Naive thymus-derived CD4-positive, alpha-beta T cell (primary cell): ENCODE data around the gene KAZN. TPM values are rescaled to one million over a fixed set of nuclear protein-coding genes. Genes with fewer than 3 reads are reported as not detected.

Source experiments
- ATAC-seq: fragments of 150-1000 bp; cut with Tn5 transposase; 2 replicates; pipeline ENCODE4 v1.10.0; 2021; ENCODE audit warnings: mild to moderate bottlenecking, moderate library complexity
- CTCF ChIA-PET: fragments of 350-600 bp; sonication (Branson Sonifier 250); formaldehyde crosslinking; loops from one replicate; lab custom pipeline; 2021; ENCODE audit warnings: antibody characterized with exemption; lab: Charles Lee
- POLR2A ChIA-PET: fragments of 350-600 bp; sonication (Branson Sonifier 250); formaldehyde crosslinking; loops from one replicate; lab custom pipeline; 2021; ENCODE audit warnings: antibody characterized with exemption, inconsistent platforms; lab: Charles Lee
- DNase-seq, 9 donors: peaks; one replicate each; pipeline versions ENCODE4 v3.0.0 to v3.0.0-alpha.2; 2020 to 2022; ENCODE audit warnings: mixed read lengths in 1 of 9
- H3K27ac ChIP-seq: one replicate; pipeline ENCODE4 v1.7.0; 2013; ENCODE audit warnings: mild to moderate bottlenecking, low read depth, low read length, moderate library complexity
- H3K27me3 ChIP-seq, 2 donors: one replicate each; pipeline ENCODE4 v1.7.0; 2013; ENCODE audit warnings: low read length in 2 of 2, mild to moderate bottlenecking in 2 of 2, moderate library complexity in 2 of 2; ENCODE audit not compliant: control insufficient read depth in 2 of 2, insufficient read depth in 2 of 2
- H3K36me3 ChIP-seq, 3 experiments: 1 replicate in 2 of 3; 2 replicates in 1 of 3; pipeline ENCODE4 v1.7.0; 2013; ENCODE audit warnings: low read length in 3 of 3, mild to moderate bottlenecking in 3 of 3, moderate library complexity in 1 of 3; ENCODE audit not compliant: insufficient read depth in 3 of 3, control insufficient read depth in 2 of 3
- H3K4me1 ChIP-seq, 2 donors: one replicate each; pipeline ENCODE4 v1.7.0; 2013; ENCODE audit warnings: low read length in 2 of 2, mild to moderate bottlenecking in 2 of 2, moderate library complexity in 1 of 2; ENCODE audit not compliant: control insufficient read depth in 2 of 2, insufficient read depth in 2 of 2
- H3K4me3 ChIP-seq: 2 replicates; pipeline ENCODE4 v1.7.0; 2013; ENCODE audit warnings: mild to moderate bottlenecking, low read length
- H3K9me3 ChIP-seq, 3 experiments: 1 replicate in 2 of 3; 2 replicates in 1 of 3; pipeline ENCODE4 v1.7.0; 2013; ENCODE audit warnings: low read length in 3 of 3; ENCODE audit not compliant: control insufficient read depth in 2 of 3
- H3K27ac Mint-ChIP-seq, 9 donors: one replicate each; pipeline ENCODE4 v1.8.0; 2020 to 2022; ENCODE audit warnings: mixed read lengths in 9 of 9, mild to moderate bottlenecking in 8 of 9, moderate library complexity in 5 of 9, inconsistent platforms in 2 of 9
- H3K27me3 Mint-ChIP-seq, 5 donors: one replicate each; pipeline ENCODE4 v1.8.0; 2021 to 2022; ENCODE audit warnings: mixed read lengths in 5 of 5, mild to moderate bottlenecking in 1 of 5
- H3K36me3 Mint-ChIP-seq, 5 donors: one replicate each; pipeline ENCODE4 v1.8.0; 2020 to 2022; ENCODE audit warnings: mixed read lengths in 5 of 5, mild to moderate bottlenecking in 3 of 5, inconsistent platforms in 1 of 5
- H3K4me1 Mint-ChIP-seq, 7 donors: one replicate each; pipeline ENCODE4 v1.8.0; 2020 to 2022; ENCODE audit warnings: mixed read lengths in 7 of 7, mild to moderate bottlenecking in 3 of 7, inconsistent platforms in 1 of 7
- H3K4me3 Mint-ChIP-seq, 10 donors: one replicate each; pipeline ENCODE4 v1.8.0; 2020 to 2022; ENCODE audit warnings: mild to moderate bottlenecking in 10 of 10, mixed read lengths in 10 of 10, moderate library complexity in 6 of 10, inconsistent platforms in 2 of 10
- H3K9me3 Mint-ChIP-seq, 11 donors: one replicate each; pipeline ENCODE4 v1.8.0; 2020 to 2022; ENCODE audit warnings: mixed read lengths in 11 of 11, mild to moderate bottlenecking in 4 of 11, inconsistent platforms in 1 of 11, moderate library complexity in 1 of 11
- intact Hi-C, 2 donors: fragments of 100-400 bp; cut with micrococcal nuclease; formaldehyde crosslinking; loops; one replicate each; pipeline ENCODE4 v1.15.1; 2023
- polyA plus RNA-seq, 2 donors: library from polyadenylated mRNA; unstranded; fragments of 300-500 nt; fragmentation: Illumina TruSeq; gene quantifications; one replicate each; pipeline ENCODE4 v1.2.3, GENCODE V29; 2021
- total RNA-seq, 6 experiments: library from RNA in 5 of 6; stranded (reverse) in 5 of 6; gene quantifications; 1 replicate in 5 of 6; 2 replicates in 1 of 6; pipeline ENCODE4 v1.2.3 and lab custom pipeline; 2021 to 2026

KAZN gene
- total and polyA plus RNA-seq, 7 experiments from 2014 or later = 0.08 to 0.87 (median 0.30) TPM

DNA sequence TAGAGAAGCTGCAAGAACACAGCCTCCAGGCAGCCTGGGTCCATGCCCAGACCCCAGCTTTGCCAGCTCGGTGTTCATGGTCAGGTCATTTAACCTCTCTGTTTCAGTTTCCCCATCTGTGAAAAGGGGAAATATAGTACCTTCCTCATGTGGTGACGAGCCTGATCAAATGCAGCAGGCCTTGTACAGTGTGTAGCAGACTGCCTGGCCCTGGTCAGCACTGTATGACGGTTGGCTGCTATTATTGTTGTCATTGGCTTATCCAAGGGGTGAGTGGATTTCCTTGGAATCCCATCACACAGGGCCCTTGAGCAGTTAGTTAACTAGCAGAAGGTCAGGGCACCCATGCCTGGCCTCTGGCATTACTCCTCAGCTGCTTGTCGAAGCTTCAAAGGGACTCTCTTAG, 548.5 kb downstream of the KAZN start:
- intact Hi-C loops = no loop called here
- no peaks in the 10 kb centered on the region for H3K36me3 ChIP-seq
- Mint-ChIP-seq H3K36me3 (peaks cover 0 to 5% (median 0%) of the 10 kb centered on the region in 5 donors), H3K4me3 (no peak overlapping the region), H3K4me1 (peaks cover 0 to 4% (median 0%) of the 10 kb centered on the region in 7 donors), H3K27me3 (peaks cover 58 to 81% (median 70%) of the 10 kb centered on the region in 5 donors), H3K27ac (no peak overlapping the region), H3K9me3 (peaks cover 0 to 10% (median 4%) of the 10 kb centered on the region in 11 donors)
- no peak overlapping the region for H3K4me3 ChIP-seq
- POLR2A ChIA-PET = no interaction called here
- CTCF ChIA-PET = no interaction called here
- peaks cover 0 to 3% of the 10 kb centered on the region in 2 donors for H3K27me3 ChIP-seq
- no peaks in the 10 kb centered on the region for H3K9me3 ChIP-seq
- DNase-seq = no peak
- no peaks in the 10 kb centered on the region for H3K4me1 ChIP-seq
- no peak overlapping the region for H3K27ac ChIP-seq
- peak; percentile 60 for ATAC-seq

- Mint-ChIP-seq H3K4me1 (peaks cover 0 to 10% (median 2%) of the 10 kb centered on the region in 7 donors), H3K4me3 (no peak overlapping the region), H3K9me3 (peaks cover 0 to 9% (median 2%) of the 10 kb centered on the region in 11 donors), H3K36me3 (peaks cover 0 to 5% (median 0%) of the 10 kb centered on the region in 5 donors), H3K27me3 (peaks cover 58 to 79% (median 66%) of the 10 kb centered on the region in 5 donors), H3K27ac (no peak overlapping the region)
- POLR2A ChIA-PET = no interaction called here
- ATAC-seq = no peak
- Histone ChIP-seq H3K9me3 (no peaks in the 10 kb centered on the region), H3K27me3 (peaks cover 0 to 5% of the 10 kb centered on the region in 2 donors), H3K4me1 (no peaks in the 10 kb centered on the region), H3K36me3 (no peaks in the 10 kb centered on the region), H3K27ac (no peak overlapping the region), H3K4me3 (no peak overlapping the region)
- DNase-seq = no peak
- CTCF ChIA-PET = interaction anchor here (0.6 kb wide), 1 partner anchor 18 kb away, joined by 3 read pairs; no protein-coding TSS in a partner anchor
- intact Hi-C loops = no loop called here
These were observed 549.5 kb downstream of the KAZN start for GRCh38 chr1:15148004-15148403.

DNA sequence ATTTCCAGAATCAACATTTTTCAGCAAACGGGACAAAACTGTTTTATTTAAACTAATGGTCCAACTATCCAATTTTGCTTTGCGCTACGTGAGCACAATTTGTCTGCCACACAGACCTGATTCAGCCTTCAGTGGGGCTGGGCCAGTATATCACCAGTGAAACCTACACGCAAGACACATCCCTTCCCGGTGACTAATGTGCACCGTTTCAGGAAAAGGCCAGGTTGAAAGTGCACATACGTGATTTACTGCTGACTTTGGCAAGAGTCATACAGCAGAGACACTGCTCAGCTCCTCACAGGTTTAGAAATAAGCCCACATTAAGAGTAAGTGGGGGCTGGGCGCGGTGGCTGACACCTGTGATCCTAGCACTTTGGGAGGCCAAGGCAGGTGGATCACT, 550.0 kb downstream of the KAZN start:
- Histone ChIP-seq H3K4me3 (no peak overlapping the region), H3K27me3 (peaks cover 0 to 5% of the 10 kb centered on the region in 2 donors), H3K4me1 (no peaks in the 10 kb centered on the region), H3K36me3 (no peaks in the 10 kb centered on the region), H3K27ac (no peak overlapping the region), H3K9me3 (no peaks in the 10 kb centered on the region)
- H3K36me3 Mint-ChIP-seq = peaks cover 0 to 5% (median 0%) of the 10 kb centered on the region in 5 donors
- POLR2A ChIA-PET = no interaction called here
- H3K4me1 Mint-ChIP-seq = peaks cover 0 to 10% (median 2%) of the 10 kb centered on the region in 7 donors
- H3K27me3 Mint-ChIP-seq = peaks cover 54 to 78% (median 62%) of the 10 kb centered on the region in 5 donors
- H3K9me3 Mint-ChIP-seq = peaks cover 0 to 6% (median 0%) of the 10 kb centered on the region in 11 donors
- no peak overlapping the region for H3K27ac Mint-ChIP-seq
- intact Hi-C loops = no loop called here
- CTCF ChIA-PET = no interaction called here
- ATAC-seq (no peak), DNase-seq (no peak)
- H3K4me3 Mint-ChIP-seq = no peak overlapping the region

GRCh38 chr1:15148941-15149340, 550.5 kb downstream of the KAZN start:
- Mint-ChIP-seq H3K4me3 (no peak overlapping the region), H3K36me3 (peaks cover 0 to 5% (median 0%) of the 10 kb centered on the region in 5 donors), H3K27me3 (peaks cover 54 to 76% (median 62%) of the 10 kb centered on the region in 5 donors), H3K9me3 (peaks cover 0 to 6% (median 0%) of the 10 kb centered on the region in 11 donors), H3K4me1 (peaks cover 0 to 10% (median 2%) of the 10 kb centered on the region in 7 donors), H3K27ac (no peak overlapping the region)
- Histone ChIP-seq H3K27me3 (peaks cover 0 to 5% of the 10 kb centered on the region in 2 donors), H3K27ac (no peak overlapping the region), H3K9me3 (no peaks in the 10 kb centered on the region), H3K4me1 (peaks cover 0 to under 1% of the 10 kb centered on the region in 2 donors), H3K36me3 (no peaks in the 10 kb centered on the region), H3K4me3 (no peak overlapping the region)
- ChIA-PET CTCF (no interaction called here), POLR2A (no interaction called here)
- ATAC-seq (no peak), DNase-seq (no peak)
- intact Hi-C loops = no loop called here

- H3K27ac Mint-ChIP-seq = no peak overlapping the region
- no peak for ATAC-seq
- Histone ChIP-seq H3K4me1 (peaks cover 0 to 4% of the 10 kb centered on the region in 2 donors), H3K27ac (no peak overlapping the region), H3K27me3 (peaks cover 0 to 5% of the 10 kb centered on the region in 2 donors), H3K36me3 (no peaks in the 10 kb centered on the region), H3K4me3 (no peak overlapping the region), H3K9me3 (no peaks in the 10 kb centered on the region)
- no peak for DNase-seq
- H3K27me3 Mint-ChIP-seq = peaks cover 55 to 78% (median 62%) of the 10 kb centered on the region in 5 donors
- no peak overlapping the region for H3K4me3 Mint-ChIP-seq
- peaks cover 0 to 19% (median 11%) of the 10 kb centered on the region in 7 donors for H3K4me1 Mint-ChIP-seq
- H3K36me3 Mint-ChIP-seq = peaks cover 0 to 5% (median 0%) of the 10 kb centered on the region in 5 donors
- ChIA-PET CTCF (no interaction called here), POLR2A (no interaction called here)
- intact Hi-C loops = no loop called here
- peaks cover 0 to 6% (median 0%) of the 10 kb centered on the region in 11 donors for H3K9me3 Mint-ChIP-seq
These were observed 551.9 kb downstream of the KAZN start for GRCh38 chr1:15150376-15150775.

GRCh38 chr1:15151377-15151806, 552.9 kb downstream of the KAZN start:
- ChIA-PET CTCF (no interaction called here), POLR2A (no interaction called here)
- peak overlapping the region in 5 of 10 donors; percentile 12 to 66 (median 57) for H3K4me3 Mint-ChIP-seq
- Histone ChIP-seq H3K4me3 (no peak overlapping the region), H3K27me3 (peaks cover 0 to 5% of the 10 kb centered on the region in 2 donors), H3K36me3 (no peaks in the 10 kb centered on the region), H3K9me3 (no peaks in the 10 kb centered on the region), H3K4me1 (peaks cover 4 to 8% of the 10 kb centered on the region in 2 donors), H3K27ac (no peak overlapping the region)
- peaks cover 0 to 5% (median 0%) of the 10 kb centered on the region in 5 donors for H3K36me3 Mint-ChIP-seq
- no peak for DNase-seq
- H3K27me3 Mint-ChIP-seq = peaks cover 51 to 79% (median 59%) of the 10 kb centered on the region in 5 donors
- H3K9me3 Mint-ChIP-seq = peaks cover 0 to 6% (median 0%) of the 10 kb centered on the region in 11 donors
- intact Hi-C loops = no loop called here
- no peak overlapping the region for H3K27ac Mint-ChIP-seq
- peaks cover 8 to 30% (median 21%) of the 10 kb centered on the region in 7 donors for H3K4me1 Mint-ChIP-seq
- ATAC-seq = no peak
